SK-N-SH treated with all-trans-retinoic acid at 6 μM for 48 hours (cell line): ENCODE results near the gene ANO8.

Experiments
- ATAC-seq: fragments of 200-7000 bp; cut with Tn5 transposase; 3 replicates; pipeline ENCODE4 v1.9.1; 2020; ENCODE audit warnings: mild to moderate bottlenecking, moderate library complexity
- ARNTL ChIP-seq: fragments of 450-650 bp; formaldehyde crosslinking; IDR thresholded peaks from 2 replicates; pipeline ENCODE4 v1.5.0; 2020; ENCODE audit warnings: low read depth, mild to moderate bottlenecking, moderate library complexity, borderline replicate concordance
- BACH2 ChIP-seq: fragments of 250-450 bp; sonication (Bioruptor Pico); IDR thresholded peaks from 2 replicates; pipeline ENCODE4 v1.9.0; 2021; ENCODE audit warnings: mild to moderate bottlenecking, borderline replicate concordance
- CSDC2 ChIP-seq: fragments of 250-450 bp; sonication (Bioruptor Pico); IDR thresholded peaks from 2 replicates; pipeline ENCODE4 v1.5.0; 2020; ENCODE audit warnings: mild to moderate bottlenecking, moderate library complexity
- ESRRG ChIP-seq: fragments of 250-450 bp; sonication (Bioruptor Pico); IDR thresholded peaks from 2 replicates; pipeline ENCODE4 v1.6.1; 2021; ENCODE audit warnings: mild to moderate bottlenecking
- GLIS3 ChIP-seq: fragments of 250-450 bp; sonication (Bioruptor Pico); IDR thresholded peaks from 2 replicates; pipeline ENCODE4 v1.5.0; 2020; ENCODE audit warnings: mild to moderate bottlenecking, moderate library complexity
- ISL1 ChIP-seq: fragments of 250-450 bp; sonication (Bioruptor Pico); IDR thresholded peaks from 2 replicates; pipeline ENCODE4 v2.1.2; 2022; ENCODE audit warnings: mild to moderate bottlenecking, moderate library complexity
- OSR1 ChIP-seq: fragments of 250-450 bp; sonication (Bioruptor Pico); IDR thresholded peaks from 2 replicates; pipeline ENCODE4 v1.8.0; 2022; ENCODE audit warnings: moderate library complexity, mild to moderate bottlenecking, inconsistent platforms
- PATZ1 ChIP-seq: fragments of 250-450 bp; sonication (Bioruptor Pico); IDR thresholded peaks from 2 replicates; pipeline ENCODE4 v1.8.0; 2020; ENCODE audit warnings: mild to moderate bottlenecking, moderate library complexity, borderline replicate concordance
- POU6F1 ChIP-seq: fragments of 250-450 bp; sonication (Bioruptor Pico); IDR thresholded peaks from 2 replicates; pipeline ENCODE4 v1.8.0; 2021; ENCODE audit warnings: low read depth, mild to moderate bottlenecking, moderate library complexity, borderline replicate concordance
- RARB ChIP-seq: fragments of 250-450 bp; sonication (Bioruptor Pico); IDR thresholded peaks from 2 replicates; pipeline ENCODE4 v1.8.0; 2021; ENCODE audit warnings: mild to moderate bottlenecking, moderate library complexity
- SNAI2 ChIP-seq: fragments of 250-450 bp; sonication (Bioruptor Pico); IDR thresholded peaks from 2 replicates; pipeline ENCODE4 v1.5.0; 2020; ENCODE audit warnings: mild to moderate bottlenecking, moderate library complexity
- TCF4 ChIP-seq: fragments of 250-450 bp; sonication (Bioruptor Pico); IDR thresholded peaks from 2 replicates; pipeline ENCODE4 v1.8.0; 2021; ENCODE audit warnings: mild to moderate bottlenecking, moderate library complexity, borderline replicate concordance
- TOX ChIP-seq: fragments of 250-450 bp; sonication (Bioruptor Pico); IDR thresholded peaks from 2 replicates; pipeline ENCODE4 v1.8.0; 2021; ENCODE audit warnings: mild to moderate bottlenecking, moderate library complexity, borderline replicate concordance
- TSHZ2 ChIP-seq: fragments of 250-450 bp; sonication (Bioruptor Pico); IDR thresholded peaks from 2 replicates; pipeline ENCODE4 v1.5.0; 2020; ENCODE audit warnings: mild to moderate bottlenecking, moderate library complexity
- ZC3H10 ChIP-seq: fragments of 250-450 bp; sonication (Bioruptor Pico); IDR thresholded peaks from 2 replicates; pipeline ENCODE4 v1.5.1; 2021; ENCODE audit warnings: mild to moderate bottlenecking, moderate library complexity
- ZFP3 ChIP-seq: fragments of 250-450 bp; sonication (Bioruptor Pico); IDR thresholded peaks from 2 replicates; pipeline ENCODE4 v1.5.0; 2020; ENCODE audit warnings: mild to moderate bottlenecking, moderate library complexity
- ZFP30 ChIP-seq: fragments of 450-650 bp; formaldehyde crosslinking; IDR thresholded peaks from 2 replicates; pipeline ENCODE4 v1.5.0; 2022; ENCODE audit warnings: mild to moderate bottlenecking, moderate library complexity
- ZNF565 ChIP-seq: fragments of 450-650 bp; formaldehyde crosslinking; conservative IDR thresholded peaks from 2 replicates; pipeline ENCODE4 v1.5.0; 2020; ENCODE audit warnings: low read depth, mild to moderate bottlenecking, moderate library complexity
- ZNF70 ChIP-seq: fragments of 450-650 bp; formaldehyde crosslinking; IDR thresholded peaks from 2 replicates; pipeline ENCODE4 v1.5.0; 2020; ENCODE audit warnings: mild to moderate bottlenecking, moderate library complexity
- ZNF8 ChIP-seq: fragments of 450-650 bp; formaldehyde crosslinking; IDR thresholded peaks from 2 replicates; pipeline ENCODE4 v1.5.0; 2020; ENCODE audit warnings: mild to moderate bottlenecking, moderate library complexity
- TF ChIP-seq, protein P1 (sequence below): fragments of 250-450 bp; sonication (Bioruptor Pico); IDR thresholded peaks from 2 replicates; pipeline ENCODE4 v1.5.1; 2021; ENCODE audit warnings: mild to moderate bottlenecking, moderate library complexity
- TF ChIP-seq, protein P2 (sequence below): fragments of 250-450 bp; sonication (Bioruptor Pico); IDR thresholded peaks from 2 replicates; pipeline ENCODE4 v1.5.1; 2020; ENCODE audit warnings: low read depth, mild to moderate bottlenecking, moderate library complexity

The ANO8 gene

DNA sequence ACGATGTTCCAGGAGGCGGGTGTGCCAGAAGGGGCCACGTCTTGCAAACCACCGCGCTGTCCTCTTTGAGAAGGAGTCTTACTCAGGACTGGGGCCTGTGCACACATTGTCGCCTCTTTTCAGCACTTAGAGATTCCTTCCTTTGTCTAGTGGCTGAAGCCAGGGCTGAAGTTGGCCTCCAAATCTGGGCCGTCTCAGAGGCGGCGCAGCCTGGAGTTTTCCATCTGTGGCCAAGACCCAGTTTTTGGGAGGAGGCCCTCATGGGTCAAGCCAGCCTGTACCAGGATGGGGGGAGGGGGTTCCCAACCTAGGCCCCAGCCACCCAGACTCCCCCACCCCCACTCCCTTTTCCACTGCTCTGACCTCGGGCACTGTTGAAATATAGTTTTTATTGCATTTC lies 11.8 kb downstream of the ANO8 start:
- ATAC-seq, result no peak; the same call in 2 of the 3 replicates
- TF ChIP-seq, protein P1, sequence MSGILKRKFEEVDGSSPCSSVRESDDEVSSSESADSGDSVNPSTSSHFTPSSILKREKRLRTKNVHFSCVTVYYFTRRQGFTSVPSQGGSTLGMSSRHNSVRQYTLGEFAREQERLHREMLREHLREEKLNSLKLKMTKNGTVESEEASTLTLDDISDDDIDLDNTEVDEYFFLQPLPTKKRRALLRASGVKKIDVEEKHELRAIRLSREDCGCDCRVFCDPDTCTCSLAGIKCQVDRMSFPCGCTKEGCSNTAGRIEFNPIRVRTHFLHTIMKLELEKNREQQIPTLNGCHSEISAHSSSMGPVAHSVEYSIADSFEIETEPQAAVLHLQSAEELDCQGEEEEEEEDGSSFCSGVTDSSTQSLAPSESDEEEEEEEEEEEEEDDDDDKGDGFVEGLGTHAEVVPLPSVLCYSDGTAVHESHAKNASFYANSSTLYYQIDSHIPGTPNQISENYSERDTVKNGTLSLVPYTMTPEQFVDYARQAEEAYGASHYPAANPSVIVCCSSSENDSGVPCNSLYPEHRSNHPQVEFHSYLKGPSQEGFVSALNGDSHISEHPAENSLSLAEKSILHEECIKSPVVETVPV (CRISPR knock-in tag), result no peak
- TF ChIP-seq TOX (CRISPR knock-in tag), result no peak
- no peak for TF ChIP-seq RARB (CRISPR knock-in tag)
- no peak for TF ChIP-seq ZFP3 (CRISPR knock-in tag)
- no peak for TF ChIP-seq ISL1 (CRISPR knock-in tag)
- TF ChIP-seq ZNF8, result no peak

DNA sequence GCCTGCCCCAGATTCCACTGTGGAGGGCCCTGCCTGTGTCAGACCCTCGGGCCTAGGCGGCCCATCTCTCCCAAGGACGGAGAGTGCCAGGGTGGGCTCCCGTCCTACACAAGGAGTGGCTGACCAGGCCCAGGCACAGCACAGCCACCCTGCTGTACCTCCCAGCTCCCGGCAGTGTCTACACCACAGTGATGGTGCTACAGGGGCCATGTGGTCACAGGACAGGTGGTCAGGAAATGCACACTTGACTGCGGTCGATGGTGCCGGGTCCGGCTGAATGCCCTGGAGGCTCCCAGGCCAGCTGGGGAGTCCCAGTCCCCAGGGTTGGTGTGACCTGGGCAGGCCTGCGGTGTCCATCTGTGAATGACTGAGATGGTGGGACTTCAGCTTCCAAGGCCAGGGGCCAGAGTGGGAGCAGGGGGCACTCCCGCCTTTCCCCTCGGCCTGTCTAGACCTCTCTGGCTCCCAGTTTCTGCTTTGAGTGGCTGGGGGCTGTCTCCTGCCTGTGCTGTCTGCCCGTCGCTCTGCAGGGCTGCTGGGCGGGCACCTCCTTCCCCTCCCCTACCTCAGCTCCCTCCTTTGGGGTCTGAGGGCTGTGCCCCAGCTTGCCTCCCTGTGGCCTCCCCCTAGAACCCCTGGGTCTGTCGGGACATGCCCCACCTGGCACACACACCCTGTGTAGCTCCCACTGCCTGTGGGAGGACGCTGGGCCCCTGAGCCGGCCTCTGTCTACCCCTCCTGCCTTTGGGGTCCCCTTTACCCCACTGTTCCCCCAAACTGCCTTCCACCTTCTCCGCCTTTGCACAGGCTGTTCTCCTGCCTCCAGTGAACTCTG lies 12.8 kb downstream of the ANO8 start:
- TF ChIP-seq POU6F1 (CRISPR knock-in tag) (no peak), SNAI2 (CRISPR knock-in tag) (no peak), ZNF565 (CRISPR knock-in tag) (no peak), ZFP30 (no peak), PATZ1 (CRISPR knock-in tag) (no peak), OSR1 (CRISPR knock-in tag) (no peak), ISL1 (CRISPR knock-in tag) (no peak), ARNTL (CRISPR knock-in tag) (no peak), CSDC2 (CRISPR knock-in tag) (no peak), RARB (CRISPR knock-in tag) (no peak), ZNF8 (no peak), GLIS3 (CRISPR knock-in tag) (no peak), TOX (CRISPR knock-in tag) (no peak), BACH2 (CRISPR knock-in tag) (no peak), TCF4 (CRISPR knock-in tag) (no peak), ESRRG (CRISPR knock-in tag) (no peak)
- TF ChIP-seq, protein P1 (CRISPR knock-in tag), result no peak
- TF ChIP-seq, protein P2, sequence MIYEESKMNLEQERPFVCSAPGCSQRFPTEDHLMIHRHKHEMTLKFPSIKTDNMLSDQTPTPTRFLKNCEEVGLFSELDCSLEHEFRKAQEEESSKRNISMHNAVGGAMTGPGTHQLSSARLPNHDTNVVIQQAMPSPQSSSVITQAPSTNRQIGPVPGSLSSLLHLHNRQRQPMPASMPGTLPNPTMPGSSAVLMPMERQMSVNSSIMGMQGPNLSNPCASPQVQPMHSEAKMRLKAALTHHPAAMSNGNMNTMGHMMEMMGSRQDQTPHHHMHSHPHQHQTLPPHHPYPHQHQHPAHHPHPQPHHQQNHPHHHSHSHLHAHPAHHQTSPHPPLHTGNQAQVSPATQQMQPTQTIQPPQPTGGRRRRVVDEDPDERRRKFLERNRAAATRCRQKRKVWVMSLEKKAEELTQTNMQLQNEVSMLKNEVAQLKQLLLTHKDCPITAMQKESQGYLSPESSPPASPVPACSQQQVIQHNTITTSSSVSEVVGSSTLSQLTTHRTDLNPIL (CRISPR knock-in tag), result no peak
- peak; percentile 11 for ATAC-seq

GRCh38 chr19:17320435-17320834 lies 14.2 kb downstream of the ANO8 start:
- ATAC-seq, result no peak
- TF ChIP-seq ZNF70 (CRISPR knock-in tag) (no peak), GLIS3 (CRISPR knock-in tag) (no peak), ARNTL (CRISPR knock-in tag) (no peak), ISL1 (CRISPR knock-in tag) (no peak), SNAI2 (CRISPR knock-in tag) (no peak), TOX (CRISPR knock-in tag) (no peak), RARB (CRISPR knock-in tag) (no peak), TSHZ2 (CRISPR knock-in tag) (no peak), ZC3H10 (CRISPR knock-in tag) (no peak)
- TF ChIP-seq, protein P1 (CRISPR knock-in tag), result no peak
- TF ChIP-seq, protein P2 (CRISPR knock-in tag), result no peak
